Mesodermal cell (in vitro differentiated cells): ENCODE measurements around the gene BCOR.

ENCODE experiments used
- H3K27ac ChIP-seq: 2 replicates; pipeline ENCODE4 v1.7.0; 2013; ENCODE audit warnings: mild to moderate bottlenecking, low read depth, low read length, moderate library complexity; ENCODE audit not compliant: severe bottlenecking
- H3K36me3 ChIP-seq: 2 replicates; pipeline ENCODE4 v1.7.1; 2013; ENCODE audit warnings: mild to moderate bottlenecking, low read length, moderate library complexity; ENCODE audit not compliant: control insufficient read depth, insufficient read depth
- H3K4me1 ChIP-seq: one replicate; pipeline ENCODE4 v1.7.1; 2013; ENCODE audit warnings: mild to moderate bottlenecking, low read length; ENCODE audit not compliant: insufficient read depth, control insufficient read depth, poor library complexity, severe bottlenecking
- H3K4me3 ChIP-seq: 2 replicates; pipeline ENCODE4 v1.7.0; 2013; ENCODE audit warnings: low read length, control low read depth, mild to moderate bottlenecking; ENCODE audit not compliant: insufficient read depth, poor library complexity, severe bottlenecking; ENCODE audit errors: extremely low read depth
- H3K9me3 ChIP-seq: 2 replicates; pipeline ENCODE4 v1.7.1; 2013; ENCODE audit warnings: mild to moderate bottlenecking, low read length, moderate library complexity; ENCODE audit not compliant: control insufficient read depth
- WGBS, 2 experiments: methylation state at CpG; one replicate each; pipeline ENCODE4 v1.1.5; 2013; ENCODE audit warnings: missing lambda C conversion rate in 2 of 2; ENCODE audit not compliant: insufficient coverage in 2 of 2; 5-methylcytosine and 5-hydroxymethylcytosine counted together

Gene BCOR

DNA sequence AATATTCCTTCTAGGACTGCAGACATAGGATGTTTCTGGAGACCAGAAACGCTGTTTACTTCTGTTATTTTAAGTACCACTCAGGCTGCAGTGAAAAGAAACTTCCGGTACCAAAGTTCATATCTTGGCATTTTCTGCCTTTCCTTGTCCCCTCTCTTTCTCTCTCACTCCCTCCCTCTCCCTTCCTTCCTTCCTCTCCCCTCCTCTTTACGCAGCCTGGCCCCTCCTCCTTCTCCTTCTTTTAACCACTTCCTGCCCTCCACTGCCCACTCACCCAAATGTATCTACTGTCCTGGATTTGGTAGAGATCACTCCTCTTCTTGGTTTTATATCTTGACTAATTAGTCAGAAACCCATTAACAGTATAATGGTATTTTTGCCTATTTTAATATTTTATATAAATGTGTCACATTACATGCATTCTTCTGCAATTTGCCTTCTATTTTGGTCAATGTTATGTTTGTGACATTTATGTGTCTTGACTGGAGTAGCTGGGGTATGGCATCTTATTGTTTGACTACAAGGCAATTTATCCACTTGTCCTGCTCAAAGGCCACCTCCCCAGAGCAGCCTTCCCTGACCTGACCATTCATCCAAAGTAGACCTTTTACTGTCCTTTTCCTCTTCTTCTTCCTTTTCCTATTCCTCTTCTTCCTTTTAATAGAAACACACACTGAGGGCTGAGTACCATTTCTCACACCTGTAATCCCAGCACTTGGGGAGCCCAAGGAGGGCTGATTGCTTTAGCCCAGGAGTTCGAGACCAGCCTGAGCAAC, 56.9 kb downstream of the BCOR start:
- Histone ChIP-seq H3K27ac (no peak overlapping the region), H3K9me3 (no peaks in the 10 kb centered on the region), H3K4me3 (no peak overlapping the region), H3K36me3 (no peaks in the 10 kb centered on the region), H3K4me1 (peaks cover 2% of the 10 kb centered on the region)
- 31 to 37% methylated on average over 2 of the region's 4 CpGs for WGBS, 2 experiments

DNA sequence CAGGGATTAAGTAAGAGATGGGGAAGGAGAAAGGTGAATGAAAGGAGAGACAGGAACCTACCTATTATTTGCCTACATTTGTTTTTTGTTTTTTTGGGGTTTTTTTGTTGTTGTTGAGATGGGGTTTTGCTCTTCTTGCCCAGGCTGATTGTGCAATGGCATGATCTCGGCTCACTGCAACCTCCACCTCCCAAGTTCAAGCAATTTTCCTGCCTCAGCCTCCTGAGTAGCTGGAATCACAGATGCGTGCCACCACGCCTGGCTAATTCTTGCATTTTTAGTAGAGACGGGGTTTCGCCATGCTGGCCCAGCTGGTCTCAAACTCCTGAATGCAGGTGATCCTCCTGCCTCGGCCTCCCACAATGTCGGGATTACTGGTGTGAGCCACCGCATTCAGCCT, 57.9 kb downstream of the BCOR start:
- 98 to 100% methylated on average over 1 to 5 of the region's 8 CpGs for WGBS, 2 experiments
- no peak overlapping the region for H3K27ac ChIP-seq
- no peaks in the 10 kb centered on the region for H3K9me3 ChIP-seq
- H3K36me3 ChIP-seq, result no peaks in the 10 kb centered on the region
- H3K4me3 ChIP-seq, result no peak overlapping the region
- peaks cover 2% of the 10 kb centered on the region for H3K4me1 ChIP-seq

GRCh38 chrX:40037367-40037766, 60.4 kb downstream of the BCOR start:
- Histone ChIP-seq H3K4me3 (no peak overlapping the region), H3K9me3 (no peaks in the 10 kb centered on the region), H3K36me3 (no peaks in the 10 kb centered on the region), H3K27ac (no peak overlapping the region), H3K4me1 (peaks cover 2% of the 10 kb centered on the region)

DNA sequence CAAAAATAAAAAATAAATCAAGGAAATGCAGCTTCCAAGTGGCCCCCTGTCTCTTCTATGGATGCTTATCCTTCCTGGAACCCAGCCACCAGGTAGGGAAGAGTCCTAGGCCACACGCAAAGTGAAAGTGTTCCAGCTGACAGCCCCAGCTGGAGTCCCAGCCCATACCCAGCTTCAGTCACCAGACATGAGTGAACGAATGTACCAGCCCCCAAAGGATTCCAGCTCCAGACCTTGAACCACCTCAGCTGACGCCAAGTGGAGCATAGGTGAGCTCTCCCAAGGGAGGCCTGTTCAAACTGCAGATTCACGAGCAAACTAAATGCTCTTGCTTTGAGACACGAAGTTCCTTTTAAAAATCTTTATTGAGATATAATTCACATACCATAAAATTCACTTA, 62.0 kb downstream of the BCOR start:
- Histone ChIP-seq H3K36me3 (no peaks in the 10 kb centered on the region), H3K27ac (no peak overlapping the region), H3K4me3 (no peak overlapping the region), H3K4me1 (peaks cover 2% of the 10 kb centered on the region), H3K9me3 (no peaks in the 10 kb centered on the region)
- WGBS, 2 experiments, result 77 to 86% methylated on average over 1 to 2 of the region's 5 CpGs

DNA sequence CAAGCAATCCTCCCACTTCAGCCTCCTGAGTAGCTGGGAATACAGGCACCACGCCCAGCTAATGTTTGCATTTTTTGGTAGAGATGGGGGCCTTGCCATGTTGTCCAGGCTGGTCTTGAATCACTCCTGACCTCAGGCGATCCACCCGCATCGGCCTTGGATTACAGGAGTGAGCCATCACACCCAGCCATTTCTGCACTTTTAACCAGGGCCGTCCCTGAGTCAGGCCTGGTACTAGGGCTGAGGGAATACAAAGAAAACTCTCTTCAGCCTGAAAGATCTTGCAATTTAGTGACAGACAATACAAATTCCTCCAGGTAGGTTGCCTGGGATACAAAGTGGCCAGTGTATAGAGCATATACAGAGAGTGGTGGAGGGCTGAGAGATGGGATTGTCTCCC, 65.8 kb downstream of the BCOR start:
- Histone ChIP-seq H3K4me1 (no peaks in the 10 kb centered on the region), H3K27ac (no peak overlapping the region), H3K9me3 (no peaks in the 10 kb centered on the region), H3K4me3 (no peak overlapping the region), H3K36me3 (no peaks in the 10 kb centered on the region)
- 80% methylated on average over 1 of the region's 5 CpGs; no CpG with 5 or more reads in 1 of the 2 experiments for WGBS, 2 experiments

DNA sequence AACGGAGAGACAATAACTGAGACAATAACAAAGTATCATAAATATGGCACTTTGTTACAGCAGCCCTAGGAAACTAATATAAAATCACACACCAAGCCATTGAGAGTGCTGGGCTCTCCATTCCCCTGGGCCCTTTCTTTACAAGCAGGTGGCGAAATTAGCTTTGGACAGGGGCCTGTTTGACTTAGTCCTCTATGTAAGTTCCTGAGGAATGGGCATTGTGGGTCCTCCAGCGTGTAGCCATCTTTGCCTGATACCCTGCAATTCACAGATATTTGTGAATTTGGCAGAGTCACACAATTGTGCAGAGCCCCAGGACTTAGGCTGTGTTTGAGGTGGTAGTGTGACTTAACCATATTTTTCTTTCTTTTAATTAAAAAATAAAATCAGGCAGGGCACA, 67.6 kb downstream of the BCOR start:
- Histone ChIP-seq H3K9me3 (no peaks in the 10 kb centered on the region), H3K27ac (no peak overlapping the region), H3K4me3 (no peak overlapping the region), H3K4me1 (no peaks in the 10 kb centered on the region), H3K36me3 (no peaks in the 10 kb centered on the region)
- WGBS, 2 experiments, result 100% methylated on average over 1 of the region's 3 CpGs; no CpG with 5 or more reads in 1 of the 2 experiments

GRCh38 chrX:40022421-40022820, 75.3 kb downstream of the BCOR start:
- Histone ChIP-seq H3K36me3 (no peaks in the 10 kb centered on the region), H3K9me3 (no peaks in the 10 kb centered on the region), H3K27ac (no peak overlapping the region), H3K4me3 (no peak overlapping the region), H3K4me1 (no peaks in the 10 kb centered on the region)
- WGBS, 2 experiments, result no CpG with 5 or more reads among the region's 3 CpGs

- Histone ChIP-seq H3K4me1 (no peaks in the 10 kb centered on the region), H3K27ac (no peak overlapping the region), H3K9me3 (no peaks in the 10 kb centered on the region), H3K36me3 (no peaks in the 10 kb centered on the region), H3K4me3 (no peak overlapping the region)
- WGBS, 2 experiments, result no CpG with 5 or more reads among the region's 2 CpGs
These were observed 76.1 kb downstream of the BCOR start for GRCh38 chrX:40021647-40022046.

DNA sequence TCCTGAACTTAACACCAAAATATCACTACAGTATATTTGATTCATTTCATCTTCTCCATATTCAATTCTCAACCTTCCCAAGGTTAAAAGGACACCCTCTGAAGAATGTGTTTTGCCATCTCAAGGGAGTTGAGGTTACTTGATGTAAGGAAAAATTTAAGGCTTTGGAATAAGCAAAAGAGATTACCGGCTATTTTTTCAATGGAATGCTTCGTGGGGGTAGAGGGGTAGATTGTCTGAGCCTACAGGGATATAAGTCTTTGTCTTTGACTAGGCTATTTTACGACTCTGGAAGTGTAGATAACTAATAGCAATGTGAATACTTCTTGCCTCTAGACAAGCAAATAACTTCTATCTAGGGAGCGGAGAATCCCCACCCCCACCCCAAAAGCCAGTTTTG, 78.2 kb downstream of the BCOR start:
- 80 to 93% methylated on average over 1 to 2 of the region's 4 CpGs for WGBS, 2 experiments
- Histone ChIP-seq H3K36me3 (no peaks in the 10 kb centered on the region), H3K4me3 (no peak overlapping the region), H3K27ac (no peak overlapping the region), H3K9me3 (no peaks in the 10 kb centered on the region), H3K4me1 (no peaks in the 10 kb centered on the region)

DNA sequence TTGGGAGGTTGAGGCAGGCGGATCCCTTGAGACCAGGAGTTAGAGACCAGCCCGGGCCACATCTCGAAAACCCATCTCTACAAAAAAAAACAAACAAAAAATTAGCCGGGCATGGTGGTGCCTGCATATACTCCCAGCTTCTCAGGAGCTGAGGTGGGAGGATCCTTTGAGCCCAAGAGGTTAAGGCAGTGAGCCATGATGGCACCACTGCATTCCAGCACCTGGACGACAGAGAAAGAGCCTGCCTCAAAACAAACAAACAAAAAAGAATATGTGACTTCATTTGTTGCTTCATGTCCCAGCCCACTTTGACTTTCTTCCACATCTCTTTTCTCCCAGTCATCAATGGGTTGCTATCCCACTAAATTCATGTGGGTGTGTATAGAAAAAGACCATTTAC, 79.7 kb downstream of the BCOR start:
- Histone ChIP-seq H3K4me1 (no peaks in the 10 kb centered on the region), H3K4me3 (no peak overlapping the region), H3K36me3 (no peaks in the 10 kb centered on the region), H3K9me3 (no peaks in the 10 kb centered on the region), H3K27ac (no peak overlapping the region)
- WGBS, 2 experiments, result no CpG with 5 or more reads among the region's 5 CpGs

DNA sequence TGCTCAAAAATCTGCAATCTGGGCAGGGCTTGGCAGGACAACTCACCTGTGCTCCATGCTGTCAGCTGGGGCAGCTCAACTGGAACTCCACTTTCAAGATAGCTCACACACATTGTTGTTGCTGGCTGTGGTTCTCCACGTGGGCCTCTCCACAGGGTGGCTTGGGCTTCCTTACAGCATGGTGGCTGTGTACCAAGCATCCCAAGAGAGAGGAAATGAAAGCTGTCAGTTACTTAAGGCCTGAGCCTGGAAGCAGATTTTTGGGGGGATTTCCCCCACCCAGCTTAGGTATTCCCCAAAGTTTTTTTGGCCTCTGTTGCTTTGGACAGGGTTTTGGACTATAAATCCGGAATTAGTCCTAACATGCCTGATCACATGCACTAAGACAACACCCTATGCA, 81.0 kb downstream of the BCOR start:
- Histone ChIP-seq H3K27ac (no peak overlapping the region), H3K36me3 (no peaks in the 10 kb centered on the region), H3K9me3 (no peaks in the 10 kb centered on the region), H3K4me3 (no peak overlapping the region), H3K4me1 (peaks cover 8% of the 10 kb centered on the region)
- 86% methylated on average over 1 of the region's 2 CpGs; no CpG with 5 or more reads in 1 of the 2 experiments for WGBS, 2 experiments
